Measurements from ENCODE around the gene DNAJC22. TPM values are rescaled to one million over a fixed set of nuclear protein-coding genes. Genes with fewer than 3 reads are reported as not detected.

The DNAJC22 gene
- total and polyA plus RNA-seq, 9 of the 15 experiments (the other 6 are each of a cell fraction or from before 2014, with no cell fraction given), result 0.10 to 1.2 (median 0.47) TPM

GRCh38 chr12:49366652-49367380 lies 20.1 kb downstream of the DNAJC22 start (continued):
- TF ChIP-seq GTF3C2 (IDR thresholded peaks at IDR 0.05; ENCODE audit: borderline replicate concordance, extremely low read depth, insufficient read length), result no peak
- TF ChIP-seq GATAD2A (IDR thresholded peaks at IDR 0.05), result peak; percentile 82; the same call in 1 of the 2 replicates
- TF ChIP-seq ARHGAP35 (IDR thresholded peaks at IDR 0.05; ENCODE audit: partially characterized antibody), result no peak
- TF ChIP-seq GMEB1 (CRISPR knock-in tag; IDR thresholded peaks at IDR 0.05), result no peak
- TF ChIP-seq RBM17 (IDR thresholded peaks at IDR 0.05; ENCODE audit: borderline replicate concordance, low read depth, low read length), result no peak
- no peak for TF ChIP-seq PHF20 (IDR thresholded peaks at IDR 0.05; ENCODE audit: partially characterized antibody)
- TF ChIP-seq E2F4 (CRISPR knock-in tag; IDR thresholded peaks at IDR 0.05; ENCODE audit: low read depth), result peak; percentile 74
- peak in 1 of 2 experiments; percentile 91; a peak in 1 of 4 replicates for TF ChIP-seq RCOR1 (IDR thresholded peaks at IDR 0.05; ENCODE audit: borderline replicate concordance in 1 of 2, low read depth in 2 of 2, low read length in 2 of 2)
- no peak for TF ChIP-seq SMARCB1 (IDR thresholded peaks at IDR 0.05; ENCODE audit: insufficient read length, low read depth)
- no peak for TF ChIP-seq AFF4 (CRISPR knock-in tag; IDR thresholded peaks at IDR 0.05)
- peak; percentile 87 for TF ChIP-seq CXXC5 (CRISPR knock-in tag; IDR thresholded peaks at IDR 0.05)
- TF ChIP-seq ZSCAN29 (IDR thresholded peaks at IDR 0.05), result no peak
- TF ChIP-seq MCM7 (IDR thresholded peaks at IDR 0.05), result no peak
- TF ChIP-seq MYNN (IDR thresholded peaks at IDR 0.05), result no peak
- no peak for TF ChIP-seq MYNN (CRISPR knock-in tag; IDR thresholded peaks at IDR 0.05)
